ENCODE measurements around the gene LMO3. TPM values are rescaled to one million over a fixed set of nuclear protein-coding genes. Genes with fewer than 3 reads are reported as not detected.

The LMO3 gene
- total RNA-seq = 100 to 1,000 TPM; 132 to 282 (median 197) TPM

- intact Hi-C loops (cut with DNase I) = no loop called here
- Histone ChIP-seq H3K27ac (peak within 1 kb of the TSS; percentile 97 to 99 (median 97)), H3K9me3 (no peaks in the 10 kb centered on the region), H3K4me1 (peaks cover 15 to 41% of the 10 kb centered on the region in 2 donors), H3K4me3 (replicated peaks in 1 of 3) (peak within 1 kb of the TSS; percentile 14 to 46 (median 29)), H3K27me3 (no peaks in the 10 kb centered on the region), H3K36me3 (no peaks in the 10 kb centered on the region)
- DNase-seq = no peak
- TF ChIP-seq CTCF (IDR thresholded peaks at IDR 0.05) = no peak
- TF ChIP-seq POLR2A (IDR thresholded peaks at IDR 0.05) = no peak
- WGBS, 2 donors = 0 to 2% methylated on average over 2 of the region's 2 CpGs
Observed at GRCh38 chr12:16606117-16606200, at the start of gene LMO3. LMO3 (minus strand) TSS chr12:16606162; CDS start chr12:16600860, 5,302 bp downstream.

GRCh38 chr12:16636435-16637055, 30.6 kb upstream of the LMO3 start:
- no peak overlapping the region for H3K4me3 ChIP-seq (replicated peaks in 1 of 3)
- WGBS, 2 donors = 47 to 52% methylated on average over 2 of the region's 2 CpGs
- TF ChIP-seq CTCF (IDR thresholded peaks at IDR 0.05) (no peak), POLR2A (IDR thresholded peaks at IDR 0.05) (no peak)
- no peak overlapping the region for H3K27ac ChIP-seq
- no peaks in the 10 kb centered on the region for H3K36me3 ChIP-seq
- H3K4me1 ChIP-seq = peaks cover 4 to 5% of the 10 kb centered on the region in 2 donors
- H3K9me3 ChIP-seq = no peaks in the 10 kb centered on the region
- DNase-seq = no peak
- no peaks in the 10 kb centered on the region for H3K27me3 ChIP-seq
- intact Hi-C loops (cut with DNase I) = no loop called here

- Histone ChIP-seq H3K36me3 (no peaks in the 10 kb centered on the region), H3K27ac (peak overlapping the region in 2 of 3 donors; percentile 17 to 53), H3K4me3 (replicated peaks in 1 of 3) (no peak overlapping the region), H3K9me3 (no peaks in the 10 kb centered on the region), H3K4me1 (peaks cover 4 to 5% of the 10 kb centered on the region in 2 donors), H3K27me3 (no peaks in the 10 kb centered on the region)
- intact Hi-C loops (cut with DNase I) = no loop called here
- no peak for DNase-seq
- 10 to 29% methylated on average over 1 of the region's 1 CpG for WGBS, 2 donors
- TF ChIP-seq CTCF (IDR thresholded peaks at IDR 0.05) (no peak), POLR2A (IDR thresholded peaks at IDR 0.05) (no peak)
Observed at GRCh38 chr12:16634786-16635185, 28.8 kb upstream of the LMO3 start.

GRCh38 chr12:16626991-16627390, 21.0 kb upstream of the LMO3 start:
- no peak for TF ChIP-seq CTCF (IDR thresholded peaks at IDR 0.05)
- no peak for TF ChIP-seq POLR2A (IDR thresholded peaks at IDR 0.05)
- Histone ChIP-seq H3K27ac (no peak overlapping the region), H3K4me1 (no peaks in the 10 kb centered on the region), H3K36me3 (no peaks in the 10 kb centered on the region), H3K27me3 (no peaks in the 10 kb centered on the region), H3K4me3 (replicated peaks in 1 of 3) (no peak overlapping the region), H3K9me3 (no peaks in the 10 kb centered on the region)
- WGBS, 2 donors = 72 to 89% methylated on average over 1 of the region's 1 CpG
- no peak for DNase-seq
- intact Hi-C loops (cut with DNase I) = no loop called here

- Histone ChIP-seq H3K36me3 (no peaks in the 10 kb centered on the region), H3K27ac (peak overlapping the region in 1 of 3 donors; percentile 26), H3K9me3 (no peaks in the 10 kb centered on the region), H3K4me3 (replicated peaks in 1 of 3) (no peak overlapping the region), H3K4me1 (no peaks in the 10 kb centered on the region), H3K27me3 (no peaks in the 10 kb centered on the region)
- intact Hi-C loops (cut with DNase I) = no loop called here
- WGBS, 2 donors = 33 to 37% methylated on average over 2 of the region's 2 CpGs
- peak in 3 of 6 experiments; percentile 23 to 53 (median 26) for TF ChIP-seq CTCF (IDR thresholded peaks at IDR 0.05)
- no peak for TF ChIP-seq POLR2A (IDR thresholded peaks at IDR 0.05)
- DNase-seq = peak in 1 of 2 donors; percentile 27
Observed at GRCh38 chr12:16622338-16622737, 16.4 kb upstream of the LMO3 start.
